Measurements from ENCODE around the gene TUSC2. TPM values are rescaled to one million over a fixed set of nuclear protein-coding genes. Genes with fewer than 3 reads are reported as not detected.

TUSC2 gene
- total and polyA plus RNA-seq, 2 donors (not counting 1 experiment from before 2014, with no cell fraction given) = 28.2 to 29.3 TPM

DNA sequence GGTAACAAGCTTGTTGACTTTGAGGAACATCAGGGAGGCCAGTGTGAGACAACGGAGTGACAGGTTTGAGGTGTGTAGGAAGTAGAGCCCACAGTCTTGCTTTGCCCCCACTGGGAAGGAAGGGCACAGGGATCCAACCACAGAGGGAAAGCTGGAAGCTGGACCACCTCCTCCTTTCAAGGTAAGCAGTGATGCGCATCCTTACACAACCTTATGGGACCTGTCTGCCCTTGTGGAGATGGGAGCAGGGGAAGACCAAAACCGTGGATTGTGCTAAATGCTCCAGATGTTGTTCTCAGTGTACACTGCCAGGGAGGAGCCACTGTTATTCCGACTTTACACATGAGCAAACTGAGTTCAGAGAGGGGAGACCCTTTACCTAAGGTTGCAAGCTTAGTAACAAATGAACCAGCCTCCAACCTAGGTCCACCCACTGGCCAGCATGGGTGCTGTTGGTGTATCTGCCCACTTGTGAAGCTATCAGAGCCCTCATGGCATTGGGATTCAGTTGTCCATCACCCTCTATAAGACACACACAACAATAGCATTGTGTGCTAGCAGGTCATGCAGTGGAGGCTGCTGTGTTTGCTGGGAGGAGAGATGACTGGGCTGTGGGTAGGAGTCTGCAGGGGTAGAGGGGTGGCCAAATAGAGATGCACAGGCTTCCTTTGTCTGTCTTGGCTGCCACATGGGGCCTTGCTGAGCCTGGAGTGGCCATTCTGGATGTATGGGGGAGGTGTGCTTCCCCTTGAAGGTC lies 49.7 kb downstream of the TUSC2 start:
- peaks cover 23% of the 10 kb centered on the region for H3K27me3 Mint-ChIP-seq
- no peak overlapping the region for H3K27ac Mint-ChIP-seq
- DNase-seq (no peak), ATAC-seq (ENCODE audit: low read depth) (no peak)
- no peak overlapping the region for H3K4me3 Mint-ChIP-seq
- Histone ChIP-seq H3K79me2 (ENCODE audit: control insufficient read depth, insufficient read depth, low read length) (no peaks in the 10 kb centered on the region), H3K4me3 (ENCODE audit: control extremely low read depth in 1 of 5, extremely low read depth in 1 of 5, insufficient read depth in 1 of 5, low read depth in 2 of 5, low read length in 4 of 5) (no peak overlapping the region), H3K4me2 (replicated peaks; ENCODE audit: low read depth, low read length, poor library complexity, severe bottlenecking) (no peak overlapping the region), H3K36me3 (replicated peaks in 1 of 2; ENCODE audit: control extremely low read depth in 1 of 2, control insufficient read depth in 1 of 2, extremely low read depth in 1 of 2, insufficient read depth in 2 of 2, low read length in 1 of 2) (no peaks in the 10 kb centered on the region), H3K9ac (ENCODE audit: low read length) (no peak overlapping the region), H4K20me1 (ENCODE audit: control insufficient read depth, insufficient read depth, low read length, poor library complexity, severe bottlenecking) (peaks cover 10% of the 10 kb centered on the region), H2AFZ (ENCODE audit: insufficient read depth, low read depth, low read length, poor library complexity, severe bottlenecking) (no peak overlapping the region), H3K4me1 (ENCODE audit: control insufficient read depth in 2 of 2, insufficient read depth in 2 of 2, low read length in 2 of 2) (peaks cover 29 to 32% of the 10 kb centered on the region in 2 donors), H3K27ac (ENCODE audit: low read length in 2 of 2) (no peak overlapping the region), H3K9me3 (ENCODE audit: control extremely low read depth in 1 of 3, control insufficient read depth in 2 of 3, insufficient read depth in 1 of 3, low read length in 2 of 3) (peaks cover 0 to 3% (median 0%) of the 10 kb centered on the region in 3 donors), H3K27me3 (replicated peaks in 1 of 4; ENCODE audit: control extremely low read depth in 1 of 4, control insufficient read depth in 3 of 4, insufficient read depth in 4 of 4, low read length in 3 of 4) (peaks cover 0 to 53% (median 21%) of the 10 kb centered on the region in 4 experiments)
- H3K4me1 Mint-ChIP-seq = peaks cover 20% of the 10 kb centered on the region
- WGBS (ENCODE audit: insufficient coverage) = 83% methylated on average over 2 of the region's 4 CpGs
- TF ChIP-seq, protein P1, sequence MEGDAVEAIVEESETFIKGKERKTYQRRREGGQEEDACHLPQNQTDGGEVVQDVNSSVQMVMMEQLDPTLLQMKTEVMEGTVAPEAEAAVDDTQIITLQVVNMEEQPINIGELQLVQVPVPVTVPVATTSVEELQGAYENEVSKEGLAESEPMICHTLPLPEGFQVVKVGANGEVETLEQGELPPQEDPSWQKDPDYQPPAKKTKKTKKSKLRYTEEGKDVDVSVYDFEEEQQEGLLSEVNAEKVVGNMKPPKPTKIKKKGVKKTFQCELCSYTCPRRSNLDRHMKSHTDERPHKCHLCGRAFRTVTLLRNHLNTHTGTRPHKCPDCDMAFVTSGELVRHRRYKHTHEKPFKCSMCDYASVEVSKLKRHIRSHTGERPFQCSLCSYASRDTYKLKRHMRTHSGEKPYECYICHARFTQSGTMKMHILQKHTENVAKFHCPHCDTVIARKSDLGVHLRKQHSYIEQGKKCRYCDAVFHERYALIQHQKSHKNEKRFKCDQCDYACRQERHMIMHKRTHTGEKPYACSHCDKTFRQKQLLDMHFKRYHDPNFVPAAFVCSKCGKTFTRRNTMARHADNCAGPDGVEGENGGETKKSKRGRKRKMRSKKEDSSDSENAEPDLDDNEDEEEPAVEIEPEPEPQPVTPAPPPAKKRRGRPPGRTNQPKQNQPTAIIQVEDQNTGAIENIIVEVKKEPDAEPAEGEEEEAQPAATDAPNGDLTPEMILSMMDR (IDR thresholded peaks at IDR 0.05) = no peak
- no peak for TF ChIP-seq EZH2 (IDR thresholded peaks at IDR 0.05; ENCODE audit: borderline replicate concordance, insufficient read depth, low read depth, low read length, poor library complexity, severe bottlenecking)
- H3K9me3 Mint-ChIP-seq (ENCODE audit: insufficient read depth) = no peaks in the 10 kb centered on the region
- CTCF ChIA-PET = interaction anchor here (1.2 to 3.1 kb wide), 5 partner anchors 17 to 158 kb away, joined by 3 to 14 read pairs (median 4); partner anchors contain the start of gene GNAT1
- POLR2A ChIA-PET = interaction anchor here (0.6 kb wide), 1 partner anchor 28 kb away, joined by 3 read pairs; no protein-coding TSS in a partner anchor
- intact Hi-C loops (cut with micrococcal nuclease) = no loop called here

DNA sequence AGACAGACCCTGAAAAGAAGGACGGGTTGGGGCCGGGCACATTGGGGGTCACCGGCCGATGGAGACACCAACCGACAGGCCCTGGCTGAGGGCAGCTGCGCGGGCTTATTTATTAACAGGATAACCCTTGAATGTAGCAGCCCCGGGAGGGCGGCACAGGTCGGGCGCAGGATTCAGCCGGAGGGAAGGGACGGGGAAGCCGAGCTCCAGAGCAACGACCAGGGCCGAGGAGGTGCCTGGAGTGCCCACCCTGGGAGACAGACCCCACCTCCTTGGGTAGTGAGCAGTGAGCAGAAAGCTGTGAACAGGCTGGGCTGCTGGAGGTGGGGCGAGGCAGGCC lies 51.3 kb downstream of the TUSC2 start:
- Histone ChIP-seq H3K4me2 (replicated peaks; ENCODE audit: low read depth, low read length, poor library complexity, severe bottlenecking) (no peak overlapping the region), H3K27ac (ENCODE audit: low read length in 2 of 2) (no peak overlapping the region), H3K4me3 (ENCODE audit: control extremely low read depth in 1 of 5, extremely low read depth in 1 of 5, insufficient read depth in 1 of 5, low read depth in 2 of 5, low read length in 4 of 5) (no peak overlapping the region), H3K36me3 (replicated peaks in 1 of 2; ENCODE audit: control extremely low read depth in 1 of 2, control insufficient read depth in 1 of 2, extremely low read depth in 1 of 2, insufficient read depth in 2 of 2, low read length in 1 of 2) (no peaks in the 10 kb centered on the region), H2AFZ (ENCODE audit: insufficient read depth, low read depth, low read length, poor library complexity, severe bottlenecking) (no peak overlapping the region), H3K79me2 (ENCODE audit: control insufficient read depth, insufficient read depth, low read length) (no peaks in the 10 kb centered on the region), H3K9me3 (ENCODE audit: control extremely low read depth in 1 of 3, control insufficient read depth in 2 of 3, insufficient read depth in 1 of 3, low read length in 2 of 3) (peaks cover 0 to 3% (median 0%) of the 10 kb centered on the region in 3 donors), H3K4me1 (ENCODE audit: control insufficient read depth in 2 of 2, insufficient read depth in 2 of 2, low read length in 2 of 2) (peaks cover 33 to 39% of the 10 kb centered on the region in 2 donors), H3K27me3 (replicated peaks in 1 of 4; ENCODE audit: control extremely low read depth in 1 of 4, control insufficient read depth in 3 of 4, insufficient read depth in 4 of 4, low read length in 3 of 4) (peaks cover 0 to 57% (median 21%) of the 10 kb centered on the region in 4 experiments), H4K20me1 (ENCODE audit: control insufficient read depth, insufficient read depth, low read length, poor library complexity, severe bottlenecking) (peaks cover 10% of the 10 kb centered on the region), H3K9ac (ENCODE audit: low read length) (no peak overlapping the region)
- intact Hi-C loops (cut with micrococcal nuclease) = no loop called here
- POLR2A ChIA-PET = no interaction called here
- WGBS (ENCODE audit: insufficient coverage) = 80% methylated on average over 15 of the region's 17 CpGs
- H3K4me3 Mint-ChIP-seq = no peak overlapping the region
- no peak overlapping the region for H3K27ac Mint-ChIP-seq
- no peak for DNase-seq
- ATAC-seq (ENCODE audit: low read depth) = no peak
- TF ChIP-seq EZH2 (IDR thresholded peaks at IDR 0.05; ENCODE audit: borderline replicate concordance, insufficient read depth, low read depth, low read length, poor library complexity, severe bottlenecking) = no peak
- peaks cover 28% of the 10 kb centered on the region for H3K27me3 Mint-ChIP-seq
- CTCF ChIA-PET = interaction anchor here (0.8 to 3.1 kb wide), 5 partner anchors 30 to 85 kb away, joined by 3 to 14 read pairs (median 3); partner anchors contain the start of gene GNAT1
- no peaks in the 10 kb centered on the region for H3K9me3 Mint-ChIP-seq (ENCODE audit: insufficient read depth)
- peaks cover 26% of the 10 kb centered on the region for H3K4me1 Mint-ChIP-seq
